SK-N-SH (cell line): Measurements from ENCODE around the gene INIP. TPM values are rescaled to one million over a fixed set of nuclear protein-coding genes. Genes with fewer than 3 reads are reported as not detected.

Experiments
- CTCF ChIA-PET: fragments of 300-600, 350-600 bp; formaldehyde crosslinking; extraction: SDS; loops from one replicate; lab custom pipeline; 2021; lab: Yijun Ruan, JAX
- POLR2A ChIA-PET: fragments of 350-600 bp; sonication (Branson Sonifier 250); formaldehyde crosslinking; extraction: SDS; loops from one replicate; lab custom pipeline; 2020; ENCODE audit warnings: antibody characterized with exemption, inconsistent platforms; lab: Yijun Ruan, JAX
- DNase-seq: peaks from one replicate; pipeline ENCODE4 v3.0.0; 2012
- H2AFZ ChIP-seq: fragments of 200-600 bp; sonication (generic); 2 replicates; pipeline ENCODE4 v1.8.1; 2016; ENCODE audit warnings: antibody characterized with exemption, mild to moderate bottlenecking, low read depth
- H3F3A ChIP-seq: fragments of 200-600 bp; sonication (generic); replicated peaks from 2 replicates; pipeline ENCODE3; 2016; ENCODE audit warnings: antibody characterized with exemption, mild to moderate bottlenecking; ENCODE audit not compliant: insufficient read depth
- H3K27ac ChIP-seq, 2 experiments: fragments of 200-500 bp in 1 of 2; fragments of 200-600 bp in 1 of 2; sonication (Bioruptor generic) in 1 of 2; sonication (generic), shearing (Covaris generic) in 1 of 2; 2 replicates each; pipeline versions ENCODE4 v1.5.1 to v1.6.1; 2014 to 2016; ENCODE audit warnings: low read depth in 2 of 2, inconsistent platforms in 1 of 2, low read length in 1 of 2, mild to moderate bottlenecking in 1 of 2, mixed read lengths in 1 of 2
- H3K27me3 ChIP-seq: fragments of 200-600 bp; sonication (generic), shearing (Covaris generic); 2 replicates; pipeline ENCODE4 v1.6.1; 2016; ENCODE audit warnings: mixed run types; ENCODE audit not compliant: insufficient read depth
- H3K36me3 ChIP-seq, 2 experiments: fragments of 200-500 bp in 1 of 2; fragments of 200-600 bp in 1 of 2; sonication (Bioruptor generic) in 1 of 2; sonication (generic) in 1 of 2; replicated peaks in 1 of 2; 2 replicates each; pipeline versions ENCODE3 to v1.5.1; 2014 to 2016; ENCODE audit warnings: low read length in 1 of 2, mild to moderate bottlenecking in 1 of 2; ENCODE audit not compliant: insufficient read depth in 2 of 2, control insufficient read depth in 1 of 2
- H3K4me1 ChIP-seq, 2 experiments: fragments of 200-500 bp in 1 of 2; fragments of 200-600 bp in 1 of 2; sonication (Bioruptor generic) in 1 of 2; sonication (generic), shearing (Covaris generic) in 1 of 2; 2 replicates each; pipeline versions ENCODE4 v1.5.1 to v1.6.1; 2014 to 2016; ENCODE audit warnings: low read depth in 1 of 2, low read length in 1 of 2, mixed run types in 1 of 2; ENCODE audit not compliant: insufficient read depth in 2 of 2, control insufficient read depth in 1 of 2
- H3K4me2 ChIP-seq: fragments of 200-600 bp; sonication (generic), shearing (Covaris generic); 2 replicates; pipeline ENCODE4 v1.6.1; 2017; ENCODE audit warnings: mixed run types
- H3K4me3 ChIP-seq, 2 experiments: fragments of 200-500 bp in 1 of 2; fragments of 200-600 bp in 1 of 2; sonication (Bioruptor generic) in 1 of 2; sonication (generic), shearing (Covaris generic) in 1 of 2; 2 replicates each; pipeline versions ENCODE4 v1.5.1 to v1.8.1; 2014 to 2016; ENCODE audit warnings: low read depth in 2 of 2, inconsistent platforms in 1 of 2, low read length in 1 of 2, mild to moderate bottlenecking in 1 of 2, mixed read lengths in 1 of 2, moderate library complexity in 1 of 2
- H3K79me2 ChIP-seq: fragments of 200-600 bp; sonication (generic); 2 replicates; pipeline ENCODE4 v1.8.1; 2017; ENCODE audit warnings: mild to moderate bottlenecking; ENCODE audit not compliant: insufficient read depth
- H3K9ac ChIP-seq: fragments of 200-600 bp; sonication (generic); 2 replicates; pipeline ENCODE4 v1.6.1; 2017; ENCODE audit warnings: mixed run types
- H3K9me2 ChIP-seq: fragments of 200-600 bp; sonication (generic); 2 replicates; pipeline ENCODE4 v1.6.1; 2017; ENCODE audit warnings: mixed run types
- H3K9me3 ChIP-seq: fragments of 200-600 bp; sonication (generic); 2 replicates; pipeline ENCODE4 v1.6.1; 2017; ENCODE audit warnings: mixed run types, mild to moderate bottlenecking, moderate library complexity
- H4K20me1 ChIP-seq: fragments of 200-600 bp; sonication (generic); 2 replicates; pipeline ENCODE4 v1.6.1; 2017; ENCODE audit warnings: mild to moderate bottlenecking, mixed run types; ENCODE audit not compliant: insufficient read depth
- CHD2 ChIP-seq: fragments of 150-350 bp; IDR thresholded peaks from 2 replicates; pipeline ENCODE4 v1.6.1; 2018; ENCODE audit warnings: low read length; ENCODE audit not compliant: partially characterized antibody
- EP300 ChIP-seq, 2 experiments: IDR thresholded peaks; 2 replicates each; pipeline versions ENCODE4 v1.4.0 to v1.6.1; 2012; ENCODE audit warnings: borderline replicate concordance in 1 of 2, low read depth in 1 of 2, low read length in 1 of 2
- GABPA ChIP-seq: IDR thresholded peaks from 2 replicates; pipeline ENCODE4 v1.4.0; 2012; ENCODE audit warnings: low read depth, mild to moderate bottlenecking
- GATA2 ChIP-seq: sonication (generic); formaldehyde crosslinking; IDR thresholded peaks from 2 replicates; pipeline ENCODE4 v1.5.0; 2020; ENCODE audit warnings: mild to moderate bottlenecking, missing genetic modification reagents
- JUND ChIP-seq: IDR thresholded peaks from 2 replicates; pipeline ENCODE4 v1.4.0; 2012
- NFIC ChIP-seq: IDR thresholded peaks from 2 replicates; pipeline ENCODE4 v1.4.0; 2012; ENCODE audit warnings: borderline replicate concordance
- NRF1 ChIP-seq: IDR thresholded peaks from 2 replicates; pipeline ENCODE4 v1.6.1; 2012; ENCODE audit warnings: low read depth, mild to moderate bottlenecking, low read length
- RCOR1 ChIP-seq: fragments of 150-350 bp; IDR thresholded peaks from 2 replicates; pipeline ENCODE4 v1.6.1; 2017; ENCODE audit warnings: antibody characterized with exemption, low read length
- RFX5 ChIP-seq: IDR thresholded peaks from 2 replicates; pipeline ENCODE4 v1.6.1; 2012; ENCODE audit warnings: mild to moderate bottlenecking, improper control_type of control experiment, low read length
- TAF1 ChIP-seq: IDR thresholded peaks from 2 replicates; pipeline ENCODE4 v1.6.1; 2012; ENCODE audit warnings: low read depth, mild to moderate bottlenecking, low read length, moderate library complexity, borderline replicate concordance
- TEAD4 ChIP-seq: IDR thresholded peaks from 2 replicates; pipeline ENCODE4 v1.4.0; 2012; ENCODE audit warnings: mild to moderate bottlenecking, borderline replicate concordance; ENCODE audit not compliant: insufficient read depth
- WGBS: methylation state at CpG from one replicate; pipeline ENCODE4 v1.1.6; 2017; ENCODE audit warnings: low lambda C conversion rate; 5-methylcytosine and 5-hydroxymethylcytosine counted together
- polyA plus RNA-seq, 3 experiments: library from polyadenylated mRNA; depleted of rRNA; stranded (reverse); fragments of >200 nt; gene quantifications; 2 replicates each; pipeline ENCODE4 v1.2.3, GENCODE V29; 2012
- TF ChIP-seq, protein P1 (sequence below): IDR thresholded peaks from 2 replicates; pipeline ENCODE4 v1.6.1; 2012; ENCODE audit warnings: mild to moderate bottlenecking, low read depth, low read length, moderate library complexity
- TF ChIP-seq, protein P2 (sequence below): IDR thresholded peaks from 2 replicates; pipeline ENCODE4; 2012
- TF ChIP-seq, protein P3 (sequence below): IDR thresholded peaks from 2 replicates; pipeline ENCODE4 v1.4.0; 2012; ENCODE audit warnings: low read depth, borderline replicate concordance

Gene INIP
- polyA plus RNA-seq, 1 of the 3 experiments (the other 2 are of a cell fraction) = 7.9 TPM

DNA sequence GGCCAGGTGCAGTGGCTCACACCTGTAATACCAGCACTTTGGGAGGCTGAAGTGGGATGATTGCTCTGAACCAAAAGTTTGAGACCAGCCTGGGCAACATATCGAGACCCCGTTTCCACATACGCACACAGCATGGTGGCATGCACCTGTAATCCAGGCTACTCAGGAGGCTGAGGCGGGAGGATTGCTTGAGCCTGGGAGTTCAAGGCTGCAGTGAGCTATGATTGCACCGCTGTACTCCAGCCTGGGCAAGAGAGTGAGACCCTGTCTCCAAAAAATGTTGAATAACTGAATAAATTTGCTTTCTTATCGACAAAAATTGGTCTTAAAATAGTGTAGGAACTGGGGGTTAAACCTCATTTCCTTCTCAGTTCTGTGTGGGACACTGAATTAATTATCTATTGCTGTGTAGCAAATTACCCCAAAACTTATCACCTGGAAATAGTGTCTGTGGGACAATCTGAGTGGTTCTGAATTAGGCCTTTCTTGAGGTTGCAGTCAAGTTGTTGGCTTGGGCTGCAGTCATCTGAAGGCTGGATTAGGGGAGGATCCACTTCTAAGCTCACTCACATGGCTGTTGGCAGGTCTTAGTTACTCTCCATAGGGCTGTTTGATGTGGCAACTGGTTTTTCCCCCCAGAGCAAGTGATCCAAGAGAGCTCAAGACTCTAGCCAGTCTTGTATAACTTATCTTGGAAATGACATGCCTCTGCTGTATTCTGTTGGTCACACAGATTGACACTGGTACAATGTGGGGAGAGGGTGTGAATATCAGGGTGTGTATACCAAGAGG is 34.6 kb upstream of the INIP start:
- Histone ChIP-seq H3F3A (peaks cover 22% of the 10 kb centered on the region), H3K9ac (no peak overlapping the region), H3K27ac (peak overlapping the region in 1 of 2 experiments; percentile 65; a peak in 1 of 4 replicates), H3K4me3 (no peak overlapping the region), H3K79me2 (peaks cover 27% of the 10 kb centered on the region), H3K9me2 (no peaks in the 10 kb centered on the region), H3K27me3 (no peaks in the 10 kb centered on the region), H4K20me1 (no peaks in the 10 kb centered on the region), H3K36me3 (peaks cover 0 to 3% of the 10 kb centered on the region in 2 experiments), H3K4me1 (peaks cover 10 to 13% of the 10 kb centered on the region in 2 experiments; a peak in 3 of 4 replicates), H3K9me3 (no peaks in the 10 kb centered on the region), H3K4me2 (peak overlapping the region; percentile 94), H2AFZ (no peak overlapping the region)
- POLR2A ChIA-PET = no interaction called here
- CTCF ChIA-PET = interaction anchor here (1.3 to 1.9 kb wide), 4 partner anchors 12 to 92 kb away, joined by 3 to 6 read pairs (median 4); partner anchors contain the start of gene INIP
- TF ChIP-seq EP300 (IDR thresholded peaks at IDR 0.05; ENCODE audit: borderline replicate concordance in 1 of 2, low read depth in 1 of 2, low read length in 1 of 2) (no peak), JUND (no peak), GABPA (no peak), NFIC (no peak), CHD2 (no peak), RFX5 (no peak), RCOR1 (no peak), GATA2 (CRISPR knock-in tag) (no peak), NRF1 (no peak), TEAD4 (no peak), TAF1 (no peak)
- TF ChIP-seq, protein P1, sequence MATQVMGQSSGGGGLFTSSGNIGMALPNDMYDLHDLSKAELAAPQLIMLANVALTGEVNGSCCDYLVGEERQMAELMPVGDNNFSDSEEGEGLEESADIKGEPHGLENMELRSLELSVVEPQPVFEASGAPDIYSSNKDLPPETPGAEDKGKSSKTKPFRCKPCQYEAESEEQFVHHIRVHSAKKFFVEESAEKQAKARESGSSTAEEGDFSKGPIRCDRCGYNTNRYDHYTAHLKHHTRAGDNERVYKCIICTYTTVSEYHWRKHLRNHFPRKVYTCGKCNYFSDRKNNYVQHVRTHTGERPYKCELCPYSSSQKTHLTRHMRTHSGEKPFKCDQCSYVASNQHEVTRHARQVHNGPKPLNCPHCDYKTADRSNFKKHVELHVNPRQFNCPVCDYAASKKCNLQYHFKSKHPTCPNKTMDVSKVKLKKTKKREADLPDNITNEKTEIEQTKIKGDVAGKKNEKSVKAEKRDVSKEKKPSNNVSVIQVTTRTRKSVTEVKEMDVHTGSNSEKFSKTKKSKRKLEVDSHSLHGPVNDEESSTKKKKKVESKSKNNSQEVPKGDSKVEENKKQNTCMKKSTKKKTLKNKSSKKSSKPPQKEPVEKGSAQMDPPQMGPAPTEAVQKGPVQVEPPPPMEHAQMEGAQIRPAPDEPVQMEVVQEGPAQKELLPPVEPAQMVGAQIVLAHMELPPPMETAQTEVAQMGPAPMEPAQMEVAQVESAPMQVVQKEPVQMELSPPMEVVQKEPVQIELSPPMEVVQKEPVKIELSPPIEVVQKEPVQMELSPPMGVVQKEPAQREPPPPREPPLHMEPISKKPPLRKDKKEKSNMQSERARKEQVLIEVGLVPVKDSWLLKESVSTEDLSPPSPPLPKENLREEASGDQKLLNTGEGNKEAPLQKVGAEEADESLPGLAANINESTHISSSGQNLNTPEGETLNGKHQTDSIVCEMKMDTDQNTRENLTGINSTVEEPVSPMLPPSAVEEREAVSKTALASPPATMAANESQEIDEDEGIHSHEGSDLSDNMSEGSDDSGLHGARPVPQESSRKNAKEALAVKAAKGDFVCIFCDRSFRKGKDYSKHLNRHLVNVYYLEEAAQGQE = no peak
- TF ChIP-seq, protein P2, sequence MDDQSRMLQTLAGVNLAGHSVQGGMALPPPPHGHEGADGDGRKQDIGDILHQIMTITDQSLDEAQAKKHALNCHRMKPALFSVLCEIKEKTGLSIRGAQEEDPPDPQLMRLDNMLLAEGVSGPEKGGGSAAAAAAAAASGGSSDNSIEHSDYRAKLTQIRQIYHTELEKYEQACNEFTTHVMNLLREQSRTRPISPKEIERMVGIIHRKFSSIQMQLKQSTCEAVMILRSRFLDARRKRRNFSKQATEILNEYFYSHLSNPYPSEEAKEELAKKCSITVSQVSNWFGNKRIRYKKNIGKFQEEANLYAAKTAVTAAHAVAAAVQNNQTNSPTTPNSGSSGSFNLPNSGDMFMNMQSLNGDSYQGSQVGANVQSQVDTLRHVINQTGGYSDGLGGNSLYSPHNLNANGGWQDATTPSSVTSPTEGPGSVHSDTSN = no peak
- TF ChIP-seq, protein P3, sequence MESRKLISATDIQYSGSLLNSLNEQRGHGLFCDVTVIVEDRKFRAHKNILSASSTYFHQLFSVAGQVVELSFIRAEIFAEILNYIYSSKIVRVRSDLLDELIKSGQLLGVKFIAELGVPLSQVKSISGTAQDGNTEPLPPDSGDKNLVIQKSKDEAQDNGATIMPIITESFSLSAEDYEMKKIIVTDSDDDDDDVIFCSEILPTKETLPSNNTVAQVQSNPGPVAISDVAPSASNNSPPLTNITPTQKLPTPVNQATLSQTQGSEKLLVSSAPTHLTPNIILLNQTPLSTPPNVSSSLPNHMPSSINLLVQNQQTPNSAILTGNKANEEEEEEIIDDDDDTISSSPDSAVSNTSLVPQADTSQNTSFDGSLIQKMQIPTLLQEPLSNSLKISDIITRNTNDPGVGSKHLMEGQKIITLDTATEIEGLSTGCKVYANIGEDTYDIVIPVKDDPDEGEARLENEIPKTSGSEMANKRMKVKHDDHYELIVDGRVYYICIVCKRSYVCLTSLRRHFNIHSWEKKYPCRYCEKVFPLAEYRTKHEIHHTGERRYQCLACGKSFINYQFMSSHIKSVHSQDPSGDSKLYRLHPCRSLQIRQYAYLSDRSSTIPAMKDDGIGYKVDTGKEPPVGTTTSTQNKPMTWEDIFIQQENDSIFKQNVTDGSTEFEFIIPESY = no peak
- DNase-seq = no peak
- WGBS = 83% methylated on average over 6 of the region's 6 CpGs
